MV-4-11 (cell line): ENCODE data around the gene AAK1.

Experiments used
- DNase-seq: peaks from one replicate; lab custom pipeline; 2025; lab: John Stamatoyannopoulos, UW

Gene AAK1

GRCh38 chr2:69538872-69539548 lies 104.5 kb downstream of the AAK1 start:
- DNase-seq: peak; percentile 9

- DNase-seq: no peak
Observed at GRCh38 chr2:69538249-69538648, 105.3 kb downstream of the AAK1 start.

DNA sequence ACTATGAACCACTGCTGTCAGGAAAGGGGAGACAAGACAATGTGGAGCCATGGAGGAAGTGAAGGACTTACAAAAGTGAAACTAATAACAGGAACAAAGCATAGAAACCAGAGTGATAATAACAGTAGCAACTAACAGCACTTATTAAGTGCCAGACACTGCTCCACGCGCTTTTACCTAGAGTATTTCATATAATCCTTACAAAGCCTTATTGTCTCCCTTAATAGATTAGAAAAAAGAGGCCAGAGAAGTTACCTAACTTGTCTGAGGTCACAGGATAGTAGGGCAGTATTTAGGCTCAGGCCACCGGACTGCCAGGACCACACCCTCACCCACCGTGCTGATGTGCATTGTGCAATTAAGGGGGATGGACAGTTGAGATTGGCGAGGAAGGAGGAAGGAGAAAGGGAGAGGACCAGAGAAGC lies 107.7 kb downstream of the AAK1 start:
- peak; percentile 72 for DNase-seq

GRCh38 chr2:69531186-69531585 lies 112.4 kb downstream of the AAK1 start:
- DNase-seq: no peak

DNA sequence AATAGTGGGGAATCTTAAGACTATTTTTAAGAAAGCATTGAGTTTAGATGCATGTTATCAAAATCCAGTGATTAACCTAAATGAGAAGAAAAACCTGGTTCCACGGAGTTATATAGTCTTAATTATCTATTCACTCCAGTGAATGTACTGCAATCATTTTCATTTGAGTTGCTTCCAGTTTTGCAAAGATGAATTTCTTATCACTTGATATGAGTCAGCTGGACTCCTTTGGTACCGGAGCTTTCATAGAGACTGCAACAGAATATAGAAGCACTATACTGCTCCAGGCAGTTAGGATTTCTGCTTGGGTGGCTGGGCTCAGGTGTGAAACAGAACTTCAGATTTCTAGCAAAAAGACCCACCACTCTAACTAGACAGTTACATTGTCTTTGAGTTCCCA lies 114.1 kb downstream of the AAK1 start:
- no peak for DNase-seq

DNA sequence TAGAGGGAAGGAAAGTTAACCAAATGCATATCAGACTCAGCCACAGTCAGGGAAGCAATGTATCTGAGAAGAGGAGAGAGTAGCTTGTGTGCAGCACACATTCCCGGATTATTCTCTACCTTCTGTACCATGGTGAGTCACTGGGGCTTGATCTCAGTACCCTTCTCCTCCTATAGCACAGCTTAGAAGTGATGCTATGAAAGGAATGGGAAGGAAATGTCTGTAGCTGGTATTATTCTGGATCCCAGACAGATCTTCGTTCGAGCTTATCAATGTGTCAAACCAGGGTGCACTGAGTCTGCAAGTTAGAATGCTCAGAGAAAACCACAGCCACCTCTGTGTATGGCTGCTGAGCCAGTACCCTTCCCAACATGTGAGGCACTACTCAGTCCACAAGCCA lies 118.3 kb downstream of the AAK1 start:
- no peak for DNase-seq

- no peak for DNase-seq
Observed at GRCh38 chr2:69524799-69525198, 118.7 kb downstream of the AAK1 start.

- no peak for DNase-seq
Observed at GRCh38 chr2:69521747-69522146, 121.8 kb downstream of the AAK1 start.

GRCh38 chr2:69518841-69519240 lies 124.7 kb downstream of the AAK1 start:
- DNase-seq: no peak

DNA sequence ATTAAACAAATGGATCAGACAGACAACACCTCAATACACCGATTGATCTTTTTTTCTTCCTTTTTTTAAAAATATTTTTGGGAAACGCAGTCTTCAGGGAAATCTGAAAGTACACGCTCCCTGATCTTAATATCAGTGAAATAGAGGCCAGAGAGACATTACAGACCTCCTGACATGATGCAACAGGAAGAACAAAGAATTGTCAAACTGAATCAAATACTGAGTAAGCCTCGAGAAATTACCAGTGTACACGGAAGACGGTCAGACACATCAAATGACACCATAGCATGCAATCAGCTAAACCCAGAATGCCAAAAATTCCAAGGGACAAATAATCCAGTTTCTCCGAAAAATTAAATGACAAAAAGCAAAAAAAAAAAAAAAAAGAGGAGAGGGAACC lies 126.1 kb downstream of the AAK1 start:
- no peak for DNase-seq

DNA sequence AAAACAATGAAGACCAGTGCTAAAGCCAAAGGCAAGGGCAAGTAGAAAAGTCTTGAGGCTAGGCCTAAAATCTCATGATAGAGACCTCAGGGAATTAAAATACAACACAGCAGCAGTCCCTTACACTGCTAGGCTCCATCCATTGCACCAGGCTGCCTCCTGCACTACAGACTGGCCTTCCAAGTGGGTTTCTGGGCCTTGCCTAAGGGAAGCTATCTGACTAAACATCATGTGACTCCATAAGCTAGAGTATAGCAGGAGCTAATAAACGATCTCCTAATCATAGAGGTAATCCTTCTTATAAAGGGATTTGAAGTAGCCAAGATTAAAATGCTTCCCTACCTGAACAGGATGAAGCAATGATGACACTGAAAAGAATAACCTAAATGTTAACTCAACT lies 128.7 kb downstream of the AAK1 start:
- DNase-seq: no peak

GRCh38 chr2:69514406-69514805 lies 129.1 kb downstream of the AAK1 start:
- DNase-seq: no peak

- no peak for DNase-seq
Observed at GRCh38 chr2:69512446-69512845, 131.1 kb downstream of the AAK1 start.

GRCh38 chr2:69510204-69510603 lies 133.3 kb downstream of the AAK1 start:
- DNase-seq: no peak

DNA sequence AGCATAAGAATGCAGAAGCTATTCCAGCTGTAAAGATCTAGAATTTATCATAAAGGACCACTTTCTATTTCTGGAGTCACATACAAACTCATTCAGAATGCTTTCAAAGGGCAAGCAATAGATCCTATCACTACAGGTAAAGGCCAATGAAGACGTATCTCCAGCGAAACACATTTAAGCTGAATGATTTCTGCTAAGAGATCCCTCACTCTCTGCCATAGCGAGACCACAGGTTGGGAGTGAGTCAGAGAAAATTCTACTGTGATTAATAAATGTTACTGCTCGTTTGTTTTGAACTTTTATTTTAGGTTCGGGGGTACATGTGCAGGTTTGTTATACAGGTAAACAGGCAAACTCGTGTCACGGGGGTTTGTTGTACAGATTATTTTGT lies 133.8 kb downstream of the AAK1 start:
- no peak for DNase-seq

- DNase-seq: peak; percentile 70
Observed at GRCh38 chr2:69509011-69509749, 134.4 kb downstream of the AAK1 start.

- DNase-seq: peak; percentile 87
Observed at GRCh38 chr2:69505710-69506109, 137.8 kb downstream of the AAK1 start.

- DNase-seq: peak; percentile 16
Observed at GRCh38 chr2:69501301-69501700, 142.2 kb downstream of the AAK1 start.

GRCh38 chr2:69499966-69500365 lies 143.6 kb downstream of the AAK1 start:
- no peak for DNase-seq

- peak; percentile 74 for DNase-seq
Observed at GRCh38 chr2:69499242-69499641, 144.3 kb downstream of the AAK1 start.

DNA sequence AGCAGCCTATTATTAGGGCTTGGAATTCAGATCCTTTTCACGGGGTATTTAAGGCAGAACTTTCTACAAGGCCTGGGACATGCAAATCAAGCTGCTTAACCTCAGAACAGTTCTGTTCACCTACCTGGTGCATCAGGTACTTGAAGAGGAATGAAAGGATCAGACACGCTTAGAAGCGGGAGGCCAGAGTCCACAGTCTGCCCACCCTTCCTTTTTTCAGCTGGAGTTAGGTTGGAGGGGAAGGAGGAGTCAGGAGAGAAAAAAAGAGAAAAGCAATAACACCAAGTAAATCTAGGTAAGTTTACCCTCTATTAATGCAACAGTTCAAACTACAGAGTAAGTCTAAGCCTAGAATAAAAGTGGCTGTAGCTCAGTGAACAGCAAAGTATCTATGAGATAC lies 147.7 kb downstream of the AAK1 start:
- no peak for DNase-seq

GRCh38 chr2:69495008-69495407 lies 148.5 kb downstream of the AAK1 start:
- no peak for DNase-seq

DNA sequence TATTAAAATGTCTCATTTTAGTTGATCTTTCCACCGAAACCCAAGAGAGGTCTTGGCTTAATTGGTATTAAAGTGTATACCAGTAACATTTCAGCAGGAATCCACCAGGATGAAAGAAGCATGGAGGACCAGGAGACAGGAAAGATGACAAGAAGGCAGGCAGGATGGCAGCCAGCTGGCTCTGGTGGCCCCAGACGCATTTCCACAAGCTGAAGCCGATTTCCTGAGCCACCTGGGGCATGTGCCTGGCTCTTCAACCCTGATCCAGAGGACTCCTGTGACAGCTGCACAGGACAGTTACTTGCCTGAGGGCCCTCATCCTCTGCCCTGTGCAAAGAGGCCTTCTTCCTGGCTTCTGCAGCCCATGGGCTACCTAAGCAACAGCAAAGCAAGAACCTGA lies 149.4 kb downstream of the AAK1 start:
- DNase-seq: no peak

DNA sequence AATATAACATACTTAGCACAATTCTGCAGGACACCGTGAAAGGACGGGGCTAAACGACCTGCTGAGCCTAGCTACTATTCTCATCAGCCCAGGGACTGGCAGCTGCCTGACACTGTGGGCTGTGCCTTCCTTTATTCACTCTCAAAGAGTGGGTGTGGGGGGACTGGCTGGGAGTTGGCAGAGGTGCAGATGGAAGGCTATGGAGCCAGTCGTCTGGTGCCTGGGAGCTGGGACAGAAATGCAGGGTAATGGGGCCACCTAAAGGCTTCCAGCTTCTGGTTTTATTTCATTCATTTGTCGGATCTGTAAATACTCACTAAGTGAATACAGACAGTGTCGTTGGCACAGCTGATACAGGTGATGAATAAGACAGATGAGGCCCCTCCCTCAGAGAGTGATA lies 150.3 kb downstream of the AAK1 start:
- DNase-seq: no peak
